HG02759 (cell line): ENCODE results near the gene PITHD1.
"Not testable (repeated sequence)": the region's sequence is repeated elsewhere in the genome, so short reads cannot be mapped to it uniquely, and the experiment has no call there.

ENCODE experiments used
- ATAC-seq: cut with Tn5 transposase; IDR thresholded peaks from one replicate; pipeline ENCODE4 v1.9.1; 2021; ENCODE audit warnings: mild to moderate bottlenecking, moderate library complexity; ENCODE audit not compliant: unreplicated experiment

Gene PITHD1

GRCh38 chr1:23772854-23773242 lies 5.4 kb upstream of the PITHD1 start:
- no peak for ATAC-seq

GRCh38 chr1:23774174-23774880 lies 3.9 kb upstream of the PITHD1 start:
- no peak for ATAC-seq

- no peak for ATAC-seq
Observed at GRCh38 chr1:23776217-23776616, 2.0 kb upstream of the PITHD1 start.

- no peak for ATAC-seq
Observed at GRCh38 chr1:23779826-23780371, 1.7 kb downstream of the PITHD1 start.

- ATAC-seq: not testable (repeated sequence)
Observed at GRCh38 chr1:23783141-23783540, 4.9 kb downstream of the PITHD1 start.

GRCh38 chr1:23784846-23785245 lies 6.6 kb downstream of the PITHD1 start:
- ATAC-seq: no peak

GRCh38 chr1:23787701-23788100 lies 9.5 kb downstream of the PITHD1 start:
- ATAC-seq: no peak

GRCh38 chr1:23788695-23789094 lies 10.5 kb downstream of the PITHD1 start:
- ATAC-seq: no peak

GRCh38 chr1:23790696-23791515 lies 12.7 kb downstream of the PITHD1 start, which contains the start of gene LYPLA2:
Gene LYPLA2, plus strand, starts transcription at chr1:23791145. Its CDS starts 1,538 bp downstream, at chr1:23792683.
- ATAC-seq: peak; percentile 90

- ATAC-seq: no peak
Observed at GRCh38 chr1:23791516-23792047, 13.4 kb downstream of the PITHD1 start.

GRCh38 chr1:23792151-23792945 lies 14.1 kb downstream of the PITHD1 start:
- ATAC-seq: no peak

GRCh38 chr1:23793018-23793781 lies 15.0 kb downstream of the PITHD1 start:
- ATAC-seq: no peak

GRCh38 chr1:23793861-23794731 lies 15.9 kb downstream of the PITHD1 start:
- no peak for ATAC-seq

GRCh38 chr1:23794732-23795182 lies 16.5 kb downstream of the PITHD1 start:
- not testable (repeated sequence) for ATAC-seq

- ATAC-seq: no peak
Observed at GRCh38 chr1:23795676-23796465, 17.7 kb downstream of the PITHD1 start.

GRCh38 chr1:23796466-23797271 lies 18.5 kb downstream of the PITHD1 start:
- ATAC-seq: no peak
